ENCODE measurements around the gene JSRP1.

JSRP1 gene

DNA sequence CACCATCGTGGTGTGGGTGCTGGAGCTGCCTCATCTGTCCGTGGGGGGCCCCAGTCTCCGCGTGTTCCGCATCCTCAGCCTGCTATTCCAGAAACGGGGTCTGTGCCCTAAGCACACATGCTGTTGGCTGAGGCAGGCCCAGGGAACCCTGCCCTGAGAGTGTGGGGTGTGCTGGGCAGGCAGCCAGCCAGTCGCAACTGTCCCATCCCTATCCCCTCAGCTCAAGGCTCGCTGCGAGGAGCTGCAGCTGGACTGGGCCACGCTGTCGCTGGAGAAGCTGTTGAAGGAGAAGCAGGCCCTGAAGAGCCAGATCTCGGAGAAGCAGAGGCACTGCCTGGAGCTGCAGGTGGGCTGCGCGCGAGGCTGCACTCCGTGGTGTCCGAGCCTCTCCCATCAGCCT is 42.0 kb downstream of the JSRP1 start:
- DNase-seq, result no peak

DNA sequence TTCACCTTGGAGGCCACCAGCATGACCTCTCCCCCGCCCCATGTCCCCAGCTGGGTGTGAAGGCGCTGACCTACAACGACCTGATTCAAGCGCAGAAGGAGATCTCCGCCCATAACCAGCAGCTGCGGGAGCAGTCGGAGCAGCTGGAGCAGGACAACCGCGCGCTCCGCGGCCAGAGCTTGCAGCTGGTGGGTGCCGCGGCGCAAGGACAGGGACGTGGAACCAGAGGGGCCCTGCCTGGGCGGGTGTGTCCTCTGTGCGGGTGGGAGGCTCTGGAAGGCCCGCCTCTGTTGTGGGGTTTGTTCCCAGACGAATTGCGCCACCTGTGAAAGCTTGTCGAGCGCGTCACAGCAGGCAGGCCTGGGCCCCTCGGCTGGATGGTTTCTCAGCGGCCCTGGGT is 42.4 kb downstream of the JSRP1 start:
- no peak for DNase-seq

DNA sequence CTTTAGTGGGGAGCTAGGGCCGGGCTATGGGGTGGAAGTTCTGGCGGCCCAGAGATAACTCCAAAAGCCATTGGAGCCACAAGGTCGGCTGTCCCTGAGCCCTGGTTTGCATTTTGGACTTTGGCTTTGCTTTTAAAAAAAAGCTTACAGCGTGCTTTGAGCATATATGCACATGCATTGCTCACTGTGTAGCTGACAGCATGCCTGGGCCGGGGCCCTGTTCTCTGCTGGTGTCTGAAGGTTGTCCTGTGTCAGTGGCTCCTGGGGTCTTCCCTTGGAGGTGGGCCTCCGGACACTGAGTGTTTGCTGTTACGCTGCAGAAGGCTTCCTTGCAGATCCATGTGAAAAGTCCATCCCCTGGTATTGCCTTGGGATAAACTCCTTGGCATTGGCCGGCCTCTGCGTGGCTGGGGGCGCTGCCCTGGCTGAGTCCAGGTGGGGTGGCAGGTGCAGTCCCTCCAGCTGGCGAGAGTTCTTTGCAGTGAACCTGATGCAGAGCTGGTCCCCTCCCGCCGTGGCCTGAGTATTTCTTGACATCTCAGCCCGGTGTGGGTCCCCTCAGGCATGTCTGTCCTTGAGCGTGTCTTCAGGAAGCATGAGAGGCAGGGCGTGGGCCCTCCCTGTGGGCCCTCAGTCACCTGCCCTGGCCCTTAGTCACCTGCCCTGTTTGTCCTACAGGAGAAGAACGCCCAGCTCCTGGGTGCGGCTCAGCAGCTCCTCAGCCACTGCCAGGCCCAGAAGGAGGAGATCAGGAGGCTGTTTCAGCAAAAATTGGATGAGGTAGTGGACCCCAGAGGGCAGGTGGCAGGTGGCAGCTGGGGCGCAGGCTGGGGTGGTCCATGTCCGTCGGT is 43.1 kb downstream of the JSRP1 start:
- no peak for DNase-seq

DNA sequence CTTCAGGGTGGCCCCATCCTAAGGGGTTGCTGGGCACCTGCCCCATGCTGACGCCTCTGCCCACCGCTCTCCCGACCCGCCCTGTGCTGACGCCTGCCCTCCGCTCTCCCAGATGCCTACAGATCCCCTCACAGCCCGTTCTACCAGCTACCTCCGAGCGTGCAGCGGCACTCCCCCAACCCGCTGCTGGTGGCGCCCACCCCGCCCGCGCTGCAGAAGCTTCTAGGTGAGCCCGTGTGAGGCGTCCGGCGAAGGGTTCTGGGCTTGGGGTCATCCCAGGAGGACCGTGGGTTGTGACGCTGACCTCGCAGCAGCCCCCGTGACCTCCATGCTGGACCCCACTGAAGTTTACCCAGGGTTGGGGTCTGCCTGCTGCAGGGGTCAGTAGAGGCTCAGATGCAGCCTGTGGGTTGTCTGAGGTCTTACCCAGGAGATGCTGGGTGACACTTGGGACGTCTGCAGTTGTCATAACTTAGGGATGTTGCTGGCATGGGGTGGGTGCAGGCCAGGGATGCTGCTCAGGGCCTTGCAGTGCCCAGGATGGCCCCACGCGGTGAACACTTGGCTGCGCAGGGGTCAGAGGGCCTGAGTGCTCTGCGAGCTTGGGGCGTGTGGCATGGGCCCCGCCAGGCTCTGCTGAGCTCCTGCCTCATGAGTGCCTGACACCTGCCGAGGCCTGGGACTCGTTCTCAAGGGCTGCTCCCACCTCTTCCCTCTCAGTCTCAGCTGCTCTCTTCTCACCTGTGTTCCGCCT is 45.1 kb downstream of the JSRP1 start:
- no peak for DNase-seq

DNA sequence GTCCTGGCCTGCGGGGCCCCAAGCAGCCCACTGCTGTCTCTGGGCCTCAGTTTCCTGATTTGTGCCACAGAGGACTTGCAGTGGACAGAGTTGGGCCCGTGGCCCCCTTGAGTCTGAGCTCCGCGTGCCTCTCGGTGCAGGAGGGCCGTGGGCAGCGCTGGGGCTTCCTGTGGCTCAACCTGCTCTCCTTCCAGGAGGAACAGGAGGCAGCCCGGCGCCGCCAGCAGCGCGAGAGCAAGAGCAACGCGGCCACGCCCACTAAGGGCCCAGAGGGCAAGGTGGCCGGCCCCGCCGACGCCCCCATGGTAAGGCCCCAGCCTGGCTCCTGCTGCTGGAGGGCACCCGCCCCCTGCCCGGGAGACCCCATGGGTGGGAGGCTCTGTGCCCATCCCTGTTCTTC is 46.0 kb downstream of the JSRP1 start:
- no peak for DNase-seq

DNA sequence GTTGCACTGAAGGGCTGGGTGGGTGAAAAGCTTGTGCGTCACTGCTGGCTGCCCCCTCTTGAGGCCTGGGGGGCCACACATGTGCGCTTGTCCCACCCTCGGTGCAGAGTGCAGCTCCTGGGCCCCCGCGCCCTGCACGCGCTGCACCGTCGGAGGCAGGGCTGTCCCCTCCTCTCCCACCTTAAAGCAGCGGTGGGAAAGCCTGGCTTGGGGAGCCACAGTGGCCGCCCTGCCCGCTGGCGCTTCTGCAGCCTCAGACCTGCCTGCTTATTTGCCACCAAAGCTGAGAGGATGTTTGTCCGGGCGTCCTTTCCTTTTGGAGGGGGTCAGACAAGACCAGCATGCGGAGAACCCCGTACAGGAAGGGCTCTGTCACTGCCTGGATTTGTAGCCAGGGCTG is 46.8 kb downstream of the JSRP1 start:
- no peak for DNase-seq

DNA sequence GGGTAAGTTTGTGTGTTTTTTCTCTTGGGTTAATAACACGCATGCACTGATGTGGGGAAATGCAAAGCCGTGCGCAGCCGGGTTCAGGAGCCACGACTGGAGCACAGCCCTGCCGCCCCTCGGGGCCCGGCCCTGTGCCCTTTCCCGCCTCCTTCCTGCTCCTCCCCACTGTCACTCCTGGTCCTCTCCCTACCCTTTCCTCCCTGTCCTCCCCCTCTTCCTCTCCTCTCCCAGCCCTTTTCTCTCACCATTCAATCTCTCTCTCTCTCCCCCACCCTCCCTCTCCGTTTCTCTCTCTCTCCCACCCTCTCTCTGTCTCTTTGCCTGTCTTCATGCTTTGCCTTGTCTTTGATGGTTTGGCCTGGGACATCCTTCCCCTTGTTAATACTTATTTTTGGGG is 47.2 kb downstream of the JSRP1 start:
- no peak for DNase-seq

DNA sequence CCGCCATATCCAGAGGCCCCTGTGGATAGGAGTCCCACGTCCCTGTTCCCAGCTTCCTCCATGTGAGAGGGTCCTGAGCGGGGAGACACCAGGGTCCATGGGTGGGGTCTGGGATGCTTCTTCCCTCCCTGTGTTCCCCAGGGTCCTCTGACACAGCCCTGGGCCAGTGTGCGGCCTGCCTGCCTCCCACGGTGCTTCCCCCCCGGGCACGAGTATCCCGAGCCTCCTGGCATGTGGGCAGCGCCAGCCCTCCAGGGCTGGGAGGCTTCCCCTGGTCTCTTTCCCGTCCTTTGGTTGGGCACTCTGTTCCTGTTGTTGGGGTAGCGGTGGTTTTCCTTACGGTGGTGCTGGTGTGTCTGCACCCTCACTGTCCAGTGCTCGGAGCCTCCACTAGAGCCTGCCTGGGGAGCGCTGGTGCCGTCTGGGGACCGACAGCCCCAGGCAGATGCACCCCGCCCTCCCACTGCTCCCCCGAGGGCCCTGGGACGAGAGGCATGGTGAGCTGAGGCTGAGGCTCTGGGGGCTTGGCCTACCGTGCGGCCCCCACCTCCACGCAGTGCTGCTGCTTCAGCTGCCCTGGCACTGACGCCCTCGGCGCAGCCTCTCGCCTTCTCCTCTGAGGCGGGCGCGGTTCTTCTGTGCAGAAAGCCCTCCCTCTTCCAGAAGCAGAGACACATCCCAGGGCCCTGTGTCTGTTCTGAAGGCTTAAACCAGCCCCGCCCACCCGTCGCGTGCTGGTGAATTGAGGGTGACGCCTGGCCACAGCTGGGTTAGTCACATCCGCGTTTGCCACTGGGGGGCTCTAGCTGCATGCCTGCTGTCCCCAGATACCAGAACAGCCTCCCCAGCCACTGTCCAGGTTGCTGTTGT is 48.0 kb downstream of the JSRP1 start:
- DNase-seq, result no peak

DNA sequence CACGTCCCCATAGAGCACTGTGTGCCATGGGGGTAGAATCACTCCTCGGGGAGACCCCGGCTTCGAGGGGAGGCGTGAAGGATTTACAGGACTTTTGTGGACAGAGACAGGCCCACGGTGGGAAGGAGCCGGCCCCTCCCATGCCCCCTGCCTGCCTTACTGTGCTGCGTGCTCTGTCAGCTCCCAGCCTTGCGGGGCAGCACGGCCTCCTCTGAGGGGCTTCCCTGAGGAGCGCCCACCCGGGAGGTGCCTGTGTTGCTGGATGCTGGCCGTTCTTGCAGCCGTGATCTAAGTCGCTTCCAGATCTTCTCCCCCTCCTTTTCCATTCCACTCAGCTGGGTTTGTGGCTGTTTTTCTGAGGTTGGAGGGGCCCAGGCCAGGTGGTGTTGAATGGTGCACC is 49.2 kb downstream of the JSRP1 start:
- DNase-seq, result no peak

DNA sequence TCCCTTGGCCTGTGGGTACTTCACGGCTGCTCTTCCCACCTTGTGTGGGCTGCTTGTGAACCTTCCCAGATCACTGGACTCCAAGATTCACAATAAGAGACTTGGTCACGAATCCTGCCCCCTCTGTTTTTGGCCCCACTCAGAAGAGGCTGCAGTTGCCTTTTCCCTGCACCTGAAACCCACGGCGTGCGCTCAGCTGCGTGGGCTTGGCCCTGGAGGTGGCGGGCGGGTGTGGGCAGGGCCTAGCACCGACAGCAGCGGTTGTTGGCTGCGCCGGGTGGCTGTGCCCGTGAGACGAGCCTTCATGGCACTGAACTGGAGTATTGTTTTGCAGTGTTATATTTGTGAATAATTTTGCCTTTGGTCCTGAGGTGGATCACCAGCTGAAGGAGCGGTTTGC is 53.9 kb downstream of the JSRP1 start:
- no peak for DNase-seq

Data from AML-193 (cell line).